ENCODE measurements around the gene PTPN2.
A peak's percentile ranks its signal among the peaks of the same experiment; 100 is the strongest.
"Not testable (repeated sequence)": the region's sequence is repeated elsewhere in the genome, so short reads cannot be mapped to it uniquely, and the experiment has no call there.

Gene PTPN2

GRCh38 chr18:12883684-12884405, at the start of gene PTPN2:
Gene PTPN2 (minus strand): TSS chr18:12884237. CDS start chr18:12884141, 96 bp downstream.
- DNase-seq = peak; percentile 82

- DNase-seq = no peak
Observed at GRCh38 chr18:12933327-12933726, 49.3 kb upstream of the PTPN2 start.

- no peak for DNase-seq
Observed at GRCh38 chr18:12930908-12931307, 46.9 kb upstream of the PTPN2 start.

GRCh38 chr18:12930376-12930775, 46.3 kb upstream of the PTPN2 start:
- DNase-seq = no peak

GRCh38 chr18:12929477-12930083, 45.5 kb upstream of the PTPN2 start:
- DNase-seq = no peak

DNA sequence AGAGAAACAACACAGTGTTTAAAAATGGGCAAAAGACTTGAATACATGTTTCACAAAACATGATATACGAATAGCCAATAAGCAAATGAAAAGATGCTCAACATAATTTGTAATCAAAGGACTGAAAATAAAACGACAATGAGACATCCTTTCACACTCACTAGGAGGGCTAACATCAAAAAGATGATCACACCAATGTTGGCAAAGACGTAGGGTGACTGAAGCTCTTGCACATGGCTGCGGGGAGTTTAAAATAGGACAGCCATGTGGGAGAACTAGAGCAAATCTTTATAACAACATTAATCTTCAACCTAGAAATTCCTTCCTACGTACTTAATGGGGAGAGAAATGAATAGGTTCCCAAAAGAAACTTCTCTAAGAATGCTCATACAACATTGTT, 44.6 kb upstream of the PTPN2 start:
- no peak for DNase-seq

DNA sequence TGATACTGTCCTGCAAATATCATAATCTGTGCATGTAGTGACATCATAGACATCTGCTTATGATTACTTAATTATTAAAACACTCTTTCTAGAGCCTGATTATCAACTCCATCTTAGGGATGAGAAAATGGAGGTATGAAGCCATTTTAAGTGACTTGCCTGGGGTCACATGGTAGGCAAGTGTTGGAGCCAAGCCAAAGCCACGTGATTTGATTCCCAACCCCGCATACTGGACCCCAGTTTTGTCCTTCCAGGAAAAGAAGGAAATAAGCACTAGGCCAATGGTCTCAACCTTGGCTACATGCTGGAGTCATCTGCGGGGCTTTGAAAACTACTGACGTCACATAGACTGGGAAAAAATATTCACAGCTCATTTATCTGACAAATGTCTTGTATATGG, 44.2 kb upstream of the PTPN2 start:
- no peak for DNase-seq

GRCh38 chr18:12924616-12925015, 40.6 kb upstream of the PTPN2 start:
- no peak for DNase-seq

DNA sequence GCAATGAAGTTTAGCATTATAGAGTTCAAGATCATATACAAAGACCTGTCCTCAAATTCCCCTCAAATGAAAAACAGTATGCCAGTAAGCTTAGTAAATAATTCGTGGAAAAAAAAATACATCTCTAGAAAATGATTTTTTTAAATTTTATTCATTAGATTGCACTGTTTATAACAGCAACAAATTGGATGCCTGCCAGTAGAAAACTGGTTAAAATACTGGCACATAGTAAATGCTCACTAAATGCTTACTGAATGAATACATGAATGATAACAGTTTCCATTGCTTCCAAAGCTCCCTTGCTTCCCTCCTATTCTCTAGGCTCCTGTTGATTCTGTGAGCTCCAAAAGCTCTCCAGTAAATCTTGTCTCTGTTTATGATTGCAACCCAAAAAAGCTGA, 38.2 kb upstream of the PTPN2 start:
- DNase-seq = no peak

- no peak for DNase-seq
Observed at GRCh38 chr18:12921178-12921577, 37.1 kb upstream of the PTPN2 start.

- DNase-seq = no peak
Observed at GRCh38 chr18:12911929-12912703, 28.1 kb upstream of the PTPN2 start.

DNA sequence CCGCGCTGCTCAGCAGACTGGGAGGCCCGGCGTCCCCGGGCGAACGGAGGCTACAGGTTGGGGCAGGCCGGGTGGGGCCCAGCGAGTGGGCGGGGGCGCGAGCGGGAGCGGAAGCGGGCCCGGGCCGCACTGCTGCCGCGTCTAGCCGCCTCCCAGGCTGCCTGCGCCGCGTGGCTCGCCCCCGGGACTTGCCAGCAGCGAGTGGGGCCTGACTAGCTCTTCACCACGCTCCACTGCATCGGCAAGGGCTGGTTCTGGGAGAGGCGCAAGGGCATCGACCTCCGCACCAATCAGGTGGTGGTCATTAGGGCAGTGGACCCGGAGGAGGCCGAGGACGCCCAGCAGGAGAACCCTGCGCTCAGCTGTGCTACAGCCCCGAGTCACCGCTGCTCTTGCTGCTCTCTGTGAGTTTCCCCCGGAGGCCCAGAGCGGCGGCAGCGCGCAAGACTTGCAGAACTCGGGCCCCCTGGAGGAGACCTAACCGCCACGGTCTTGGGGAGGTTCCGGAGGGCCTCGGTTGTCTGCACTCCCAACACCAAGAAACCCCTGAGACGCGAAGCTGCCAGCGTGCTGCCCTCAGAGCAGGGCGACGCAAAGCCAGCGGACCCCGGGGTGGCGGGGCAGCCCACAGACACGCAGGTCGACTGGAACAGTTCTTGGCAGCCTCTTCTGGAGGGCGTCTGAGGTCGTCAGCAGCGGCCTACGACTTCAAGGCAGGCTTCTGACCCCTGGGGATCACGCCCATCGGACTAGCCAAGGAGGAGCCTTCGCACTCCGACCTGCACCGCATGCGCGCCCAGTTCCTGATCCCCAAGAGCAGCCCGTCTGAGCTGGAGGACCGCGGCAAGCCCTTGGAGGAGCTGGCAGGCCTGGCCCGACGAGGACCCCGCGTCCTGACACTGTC, 27.2 kb upstream of the PTPN2 start:
- no peak for DNase-seq

- no peak for DNase-seq
Observed at GRCh38 chr18:12908706-12909105, 24.7 kb upstream of the PTPN2 start.

GRCh38 chr18:12907258-12907925, 23.4 kb upstream of the PTPN2 start:
- DNase-seq = no peak

- no peak for DNase-seq
Observed at GRCh38 chr18:12906773-12907172, 22.7 kb upstream of the PTPN2 start.

DNA sequence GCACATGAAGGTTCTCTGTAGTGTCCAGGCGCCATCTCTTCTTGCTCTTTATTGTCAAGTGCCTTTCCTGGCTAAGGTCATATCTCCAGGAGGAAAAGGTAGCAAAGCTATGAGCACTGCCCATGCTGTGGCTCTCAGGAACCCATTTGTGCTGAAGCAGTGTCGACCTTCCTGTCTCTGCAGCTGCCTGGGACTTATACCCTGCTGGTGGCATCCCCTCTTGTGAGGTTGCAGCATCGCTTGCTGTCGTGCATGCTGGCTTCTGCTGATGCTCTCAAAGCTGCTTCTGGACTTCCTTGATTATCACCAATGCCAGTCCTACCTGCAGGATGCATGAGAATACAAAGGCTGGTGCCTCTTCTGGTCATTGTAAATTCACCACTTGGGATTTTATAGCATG, 22.1 kb upstream of the PTPN2 start:
- no peak for DNase-seq

DNA sequence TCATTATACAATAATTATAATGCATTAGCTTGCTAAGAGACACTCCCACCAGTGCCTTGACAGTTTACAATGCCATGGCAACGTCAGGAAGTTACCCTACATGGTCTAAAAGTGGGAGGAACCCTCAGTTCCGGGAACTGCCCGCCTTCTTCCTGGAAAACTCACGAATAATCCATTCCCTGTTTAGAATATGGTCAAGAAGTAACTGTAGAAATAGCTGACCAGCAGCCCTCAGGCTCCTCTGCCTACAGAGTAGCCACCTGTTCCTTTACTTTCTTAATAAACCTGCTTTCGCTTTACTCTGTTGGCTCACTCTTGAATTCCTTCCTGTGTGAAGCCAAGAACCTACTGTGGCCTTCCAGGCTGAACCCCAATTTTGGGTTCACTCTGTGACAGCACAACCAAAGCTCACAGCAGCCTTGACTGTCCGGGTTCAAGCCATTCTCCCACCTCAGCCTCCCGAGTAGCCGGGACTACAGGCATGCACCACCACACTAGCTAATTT, 20.0 kb upstream of the PTPN2 start:
- DNase-seq = no peak

GRCh38 chr18:12901208-12901607, 17.2 kb upstream of the PTPN2 start:
- DNase-seq = not testable (repeated sequence)

GRCh38 chr18:12896784-12897333, 12.8 kb upstream of the PTPN2 start:
- not testable (repeated sequence) for DNase-seq

GRCh38 chr18:12895626-12896025, 11.6 kb upstream of the PTPN2 start:
- DNase-seq = no peak

DNA sequence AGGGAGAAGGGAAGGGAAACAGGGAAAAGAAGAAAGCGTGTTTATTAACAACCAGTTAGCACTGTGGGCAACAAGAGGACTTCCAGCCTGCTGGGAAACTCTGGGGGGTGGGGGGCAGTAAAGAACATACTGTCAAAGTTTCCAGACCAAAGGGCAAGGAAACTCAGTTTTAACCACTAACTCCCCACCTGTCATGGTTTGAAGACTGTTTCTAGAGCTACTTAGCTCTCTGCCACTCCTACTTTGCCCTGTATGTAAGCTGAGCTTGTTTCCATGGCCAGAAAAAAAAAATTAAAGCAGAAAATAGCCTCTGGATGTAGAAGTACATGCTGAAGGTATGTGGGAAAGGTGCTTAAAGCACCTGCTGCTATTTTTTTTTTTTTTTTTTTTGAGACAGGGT, 11.0 kb upstream of the PTPN2 start:
- DNase-seq = no peak

GRCh38 chr18:12891561-12891960, 7.5 kb upstream of the PTPN2 start:
- no peak for DNase-seq
